GM18907 (cell line): ENCODE results near the gene TRIM46.
"Not testable (repeated sequence)": the region's sequence is repeated elsewhere in the genome, so short reads cannot be mapped to it uniquely, and the experiment has no call there.

Source experiments
- ATAC-seq: cut with Tn5 transposase; IDR thresholded peaks from one replicate; pipeline ENCODE4 v1.9.1; 2021; ENCODE audit warnings: mild to moderate bottlenecking, moderate library complexity; ENCODE audit not compliant: unreplicated experiment

The TRIM46 gene

GRCh38 chr1:155184835-155185782 is 11.5 kb downstream of the TRIM46 start:
- ATAC-seq, result peak; percentile 86

GRCh38 chr1:155185783-155186066 is 12.1 kb downstream of the TRIM46 start:
- ATAC-seq, result no peak

GRCh38 chr1:155186067-155186793 is 12.6 kb downstream of the TRIM46 start:
- ATAC-seq, result no peak

GRCh38 chr1:155186794-155187455 is 13.3 kb downstream of the TRIM46 start:
- ATAC-seq, result no peak

- ATAC-seq, result no peak
Measured at GRCh38 chr1:155187456-155187891, 13.8 kb downstream of the TRIM46 start.

GRCh38 chr1:155188268-155188667 is 14.6 kb downstream of the TRIM46 start:
- no peak for ATAC-seq

GRCh38 chr1:155189926-155190325 is 16.3 kb downstream of the TRIM46 start:
- ATAC-seq, result not testable (repeated sequence)

GRCh38 chr1:155191904-155192303 is 18.3 kb downstream of the TRIM46 start:
- ATAC-seq, result no peak

GRCh38 chr1:155192346-155193274 is 19.0 kb downstream of the TRIM46 start:
- ATAC-seq, result no peak

- peak; percentile 71 for ATAC-seq
Measured at GRCh38 chr1:155193275-155193990, 19.8 kb downstream of the TRIM46 start.

- not testable (repeated sequence) for ATAC-seq
Measured at GRCh38 chr1:155193991-155194240, 20.3 kb downstream of the TRIM46 start.

- ATAC-seq, result no peak
Measured at GRCh38 chr1:155195201-155196102, 21.8 kb downstream of the TRIM46 start.

- no peak for ATAC-seq
Measured at GRCh38 chr1:155196103-155196892, 22.6 kb downstream of the TRIM46 start.

GRCh38 chr1:155196893-155197638 is 23.4 kb downstream of the TRIM46 start:
- ATAC-seq, result no peak

GRCh38 chr1:155197901-155198546 is 24.4 kb downstream of the TRIM46 start:
- no peak for ATAC-seq

- ATAC-seq, result no peak
Measured at GRCh38 chr1:155198547-155198906, 24.9 kb downstream of the TRIM46 start.

GRCh38 chr1:155199792-155200191 is 26.1 kb downstream of the TRIM46 start:
- ATAC-seq, result no peak
